ENCODE data around the gene MGST1.
"Not testable (repeated sequence)": the region's sequence is repeated elsewhere in the genome, so short reads cannot be mapped to it uniquely, and the experiment has no call there.

MGST1 gene

DNA sequence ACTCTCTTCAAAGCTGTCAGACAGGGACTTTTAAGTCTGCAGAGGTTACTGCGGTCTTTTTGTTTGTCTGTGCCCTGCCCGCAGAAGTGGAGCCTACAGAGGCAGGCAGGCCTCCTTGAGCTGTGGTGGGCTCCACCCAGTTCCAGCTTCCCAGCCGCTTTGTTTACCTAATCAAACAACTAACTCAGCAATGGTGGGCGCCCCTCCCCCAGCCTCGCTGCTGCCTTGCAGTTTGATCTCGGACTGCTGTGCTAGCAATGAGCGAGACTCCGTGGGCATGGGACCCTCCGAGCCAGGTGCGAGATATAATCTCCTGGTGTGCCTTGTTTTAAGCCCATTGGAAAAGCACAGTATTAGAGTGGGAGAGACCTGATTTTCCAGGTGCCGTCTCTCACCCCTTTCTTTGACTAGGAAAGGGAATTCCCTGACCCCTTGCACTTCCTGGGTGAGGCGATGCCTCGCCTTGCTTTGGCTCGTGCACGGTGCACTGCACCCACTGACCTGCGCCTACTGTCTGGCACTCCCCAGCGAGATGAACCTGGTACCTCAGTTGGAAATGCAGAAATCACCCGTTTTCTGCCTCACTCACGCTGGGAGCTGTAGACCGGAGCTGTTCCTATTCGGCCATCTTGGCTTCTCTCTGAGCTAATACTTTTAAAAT lies 35.3 kb downstream of the MGST1 start:
- not testable (repeated sequence) for H3K4me1 Mint-ChIP-seq (ENCODE audit: low read depth); H3K27me3 Mint-ChIP-seq; H3K4me3 Mint-ChIP-seq; H3K27ac Mint-ChIP-seq; H3K36me3 Mint-ChIP-seq; H3K9me3 Mint-ChIP-seq (ENCODE audit: low read depth)

GRCh38 chr12:16384732-16385131 lies 37.3 kb downstream of the MGST1 start:
- Mint-ChIP-seq H3K27ac (no peak overlapping the region), H3K27me3 (no peaks in the 10 kb centered on the region)

GRCh38 chr12:16385782-16386646 lies 38.6 kb downstream of the MGST1 start:
- no peak overlapping the region for H3K4me3 Mint-ChIP-seq
- no peaks in the 10 kb centered on the region for H3K4me1 Mint-ChIP-seq (ENCODE audit: low read depth)
- no peaks in the 10 kb centered on the region for H3K27me3 Mint-ChIP-seq
- no peaks in the 10 kb centered on the region for H3K36me3 Mint-ChIP-seq
- peaks cover 3% of the 10 kb centered on the region for H3K9me3 Mint-ChIP-seq (ENCODE audit: low read depth)
- H3K27ac Mint-ChIP-seq, result no peak overlapping the region

More at GRCh38 chr12:16384732-16385131, 37.3 kb downstream of the MGST1 start:
- Mint-ChIP-seq H3K9me3 (ENCODE audit: low read depth) (peaks cover 3% of the 10 kb centered on the region), H3K4me3 (no peak overlapping the region), H3K36me3 (no peaks in the 10 kb centered on the region), H3K4me1 (ENCODE audit: low read depth) (no peaks in the 10 kb centered on the region)

- Mint-ChIP-seq H3K36me3 (no peaks in the 10 kb centered on the region), H3K27ac (no peak overlapping the region), H3K9me3 (ENCODE audit: low read depth) (no peaks in the 10 kb centered on the region), H3K4me3 (no peak overlapping the region), H3K27me3 (no peaks in the 10 kb centered on the region), H3K4me1 (ENCODE audit: low read depth) (no peaks in the 10 kb centered on the region)
Measured at GRCh38 chr12:16387919-16388318, 40.5 kb downstream of the MGST1 start.

- Mint-ChIP-seq H3K27me3 (no peaks in the 10 kb centered on the region), H3K4me1 (ENCODE audit: low read depth) (no peaks in the 10 kb centered on the region), H3K27ac (no peak overlapping the region), H3K36me3 (no peaks in the 10 kb centered on the region), H3K9me3 (ENCODE audit: low read depth) (no peaks in the 10 kb centered on the region), H3K4me3 (no peak overlapping the region)
Measured at GRCh38 chr12:16389594-16389993, 42.1 kb downstream of the MGST1 start.

DNA sequence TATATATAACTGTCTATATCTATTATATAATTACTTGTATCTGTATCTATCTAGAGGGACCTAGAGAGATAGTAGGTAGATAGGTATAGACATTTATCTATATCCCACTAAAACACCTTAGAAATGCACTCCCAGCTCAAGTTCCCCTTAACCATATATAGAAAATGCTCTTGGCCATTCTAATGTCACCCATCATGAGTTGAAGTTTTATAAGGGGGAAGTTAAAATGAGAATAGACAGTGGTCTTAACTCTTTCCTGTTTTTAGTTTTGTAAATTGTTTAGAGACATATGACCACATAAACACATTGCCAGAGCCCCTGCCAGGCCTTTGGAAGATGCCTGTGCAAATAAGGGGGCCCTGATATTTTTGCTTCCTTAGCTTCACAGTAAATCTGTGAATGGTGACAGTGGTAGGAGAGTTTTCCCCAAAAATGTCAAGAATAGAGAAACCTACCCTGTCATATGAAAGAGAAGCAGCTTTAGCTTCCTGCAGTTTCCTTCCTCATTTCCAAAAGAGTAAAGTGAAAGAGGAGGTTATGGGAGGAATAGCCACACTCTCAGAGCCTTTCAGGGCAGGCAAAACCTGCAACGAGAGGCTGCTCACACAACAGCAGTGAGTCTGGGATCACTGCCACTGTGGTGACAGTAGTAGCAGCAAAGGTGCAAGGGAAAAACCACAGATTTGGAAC lies 45.5 kb downstream of the MGST1 start:
- peaks cover 2% of the 10 kb centered on the region for H3K9me3 Mint-ChIP-seq (ENCODE audit: low read depth)
- H3K4me1 Mint-ChIP-seq (ENCODE audit: low read depth), result no peaks in the 10 kb centered on the region
- no peaks in the 10 kb centered on the region for H3K27me3 Mint-ChIP-seq
- H3K36me3 Mint-ChIP-seq, result no peaks in the 10 kb centered on the region
- no peak overlapping the region for H3K27ac Mint-ChIP-seq
- H3K4me3 Mint-ChIP-seq, result no peak overlapping the region

DNA sequence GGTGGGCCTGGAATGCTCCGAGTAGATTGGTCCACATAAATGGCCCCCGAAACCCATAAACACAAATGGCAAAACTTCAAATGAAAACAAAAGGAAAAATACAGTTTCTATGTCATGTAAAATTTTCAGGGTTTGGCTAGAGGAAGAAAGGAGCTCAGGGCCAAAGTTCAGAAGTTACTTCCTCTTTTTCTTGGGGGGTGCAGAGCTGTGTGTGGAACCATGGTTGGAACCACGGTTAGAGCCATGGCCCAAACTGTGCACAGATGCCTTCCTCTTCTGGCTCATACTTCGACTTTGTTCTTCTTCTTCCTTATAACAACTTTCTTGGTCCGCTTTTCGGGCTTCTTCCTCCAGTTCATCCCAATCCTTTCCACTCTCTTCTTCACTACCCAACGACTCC lies 51.7 kb downstream of the MGST1 start:
- H3K36me3 Mint-ChIP-seq, result no peaks in the 10 kb centered on the region
- H3K9me3 Mint-ChIP-seq (ENCODE audit: low read depth), result peaks cover 2% of the 10 kb centered on the region
- H3K27me3 Mint-ChIP-seq, result no peaks in the 10 kb centered on the region
- no peaks in the 10 kb centered on the region for H3K4me1 Mint-ChIP-seq (ENCODE audit: low read depth)
- H3K27ac Mint-ChIP-seq, result no peak overlapping the region
- no peak overlapping the region for H3K4me3 Mint-ChIP-seq

DNA sequence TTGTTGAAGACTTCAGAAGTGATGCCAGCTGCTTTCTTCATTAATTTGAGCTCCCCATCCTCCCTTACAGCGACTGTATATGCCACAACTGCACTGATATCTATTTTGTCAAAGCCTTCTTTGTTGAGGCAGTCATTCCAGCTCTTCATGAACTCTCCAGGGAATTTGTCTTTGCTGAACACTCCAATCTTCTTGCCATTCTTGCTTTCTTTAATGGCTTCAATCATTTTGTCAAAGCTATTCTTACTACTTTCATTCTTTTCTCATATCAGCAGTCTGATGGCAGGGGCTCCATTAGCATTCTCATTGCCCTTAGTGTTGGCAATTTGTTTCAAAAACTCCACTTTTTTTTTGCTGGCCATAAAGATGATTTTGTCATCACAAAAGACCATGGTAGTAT lies 54.4 kb downstream of the MGST1 start:
- not testable (repeated sequence) for H3K4me1 Mint-ChIP-seq (ENCODE audit: low read depth); H3K36me3 Mint-ChIP-seq; H3K27ac Mint-ChIP-seq; H3K9me3 Mint-ChIP-seq (ENCODE audit: low read depth); H3K27me3 Mint-ChIP-seq; H3K4me3 Mint-ChIP-seq

DNA sequence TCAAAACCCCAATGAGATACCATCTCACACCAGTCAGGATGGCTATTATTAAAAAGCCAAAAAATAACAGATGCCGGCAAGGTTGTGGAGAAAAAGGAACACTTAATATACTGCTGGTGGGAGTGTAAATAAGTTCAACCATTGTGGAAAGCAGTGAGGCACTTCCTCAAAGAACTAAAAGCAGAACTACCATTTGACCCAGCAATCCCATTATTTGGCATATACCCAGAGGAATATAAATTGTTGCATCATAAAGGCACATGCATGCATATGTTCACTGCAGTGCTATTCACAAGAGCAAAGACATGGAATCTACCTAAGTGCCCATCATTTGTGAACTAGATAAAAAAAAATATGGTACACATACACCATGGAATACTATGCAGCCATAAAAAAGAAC lies 59.9 kb downstream of the MGST1 start:
- no peak overlapping the region for H3K27ac Mint-ChIP-seq
- H3K9me3 Mint-ChIP-seq (ENCODE audit: low read depth), result peaks cover 25% of the 10 kb centered on the region
- no peak overlapping the region for H3K4me3 Mint-ChIP-seq
- H3K27me3 Mint-ChIP-seq, result no peaks in the 10 kb centered on the region
- H3K4me1 Mint-ChIP-seq (ENCODE audit: low read depth), result no peaks in the 10 kb centered on the region
- H3K36me3 Mint-ChIP-seq, result no peaks in the 10 kb centered on the region
